ENCODE measurements around the gene POLG2. TPM values are rescaled to one million over a fixed set of nuclear protein-coding genes. Genes with fewer than 3 reads are reported as not detected.

POLG2 gene
- 12.9 and 18.4 TPM in 2 replicates for total RNA-seq

DNA sequence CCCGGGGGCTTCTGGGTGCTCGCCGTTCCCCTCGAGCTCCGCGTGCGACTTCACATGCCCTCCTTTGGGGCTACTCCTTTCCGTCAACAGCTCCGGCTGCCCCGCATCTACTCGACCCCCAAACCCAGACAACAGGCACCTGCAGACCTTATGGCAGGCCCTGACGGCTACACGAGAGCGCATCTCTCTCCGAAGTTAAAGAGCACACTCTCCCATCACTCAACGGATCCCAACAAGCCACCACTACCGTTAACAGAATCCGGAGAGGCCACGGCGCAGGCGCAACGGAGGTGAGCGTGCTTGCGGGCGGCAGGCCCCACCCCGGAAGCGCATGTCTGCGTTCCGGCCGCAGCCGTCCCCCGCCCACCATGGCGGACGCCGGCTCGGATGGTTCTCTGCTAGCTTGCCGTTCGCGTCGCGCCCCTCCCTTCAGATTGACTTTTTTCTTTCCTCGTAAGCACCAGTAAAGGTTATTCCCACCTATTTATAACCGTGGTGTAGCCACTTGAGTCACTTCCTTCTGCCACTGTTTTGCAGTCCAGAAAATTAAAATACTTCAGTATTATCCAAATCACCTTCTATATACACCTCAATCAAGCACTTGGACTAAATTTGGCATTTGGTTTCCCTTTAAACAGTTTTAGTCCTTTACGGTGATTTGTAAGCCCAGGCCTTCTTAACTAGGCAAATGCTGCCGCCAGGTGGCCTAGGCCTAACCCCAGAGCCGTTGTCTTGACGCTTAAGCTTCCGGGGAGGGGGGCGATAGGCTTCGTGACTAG is at the start of gene POLG2:
Gene POLG2, minus strand, starts transcription at position 269 of the 779 bp plus-strand sequence. Its CDS starts 86 bp downstream, at position 183.

GRCh38 chr17:64506576-64507412 is 9.9 kb upstream of the POLG2 start, which contains the start of gene CEP95:
TSS of gene CEP95 (plus strand) at chr17:64506977. CDS start at chr17:64507098, 121 bp downstream.

GRCh38 chr17:64506201-64506575 is 9.3 kb upstream of the POLG2 start, which contains the start of gene DDX5:
TSS of gene DDX5 (minus strand) at chr17:64506289. CDS start at chr17:64506119, 170 bp downstream.

DNA sequence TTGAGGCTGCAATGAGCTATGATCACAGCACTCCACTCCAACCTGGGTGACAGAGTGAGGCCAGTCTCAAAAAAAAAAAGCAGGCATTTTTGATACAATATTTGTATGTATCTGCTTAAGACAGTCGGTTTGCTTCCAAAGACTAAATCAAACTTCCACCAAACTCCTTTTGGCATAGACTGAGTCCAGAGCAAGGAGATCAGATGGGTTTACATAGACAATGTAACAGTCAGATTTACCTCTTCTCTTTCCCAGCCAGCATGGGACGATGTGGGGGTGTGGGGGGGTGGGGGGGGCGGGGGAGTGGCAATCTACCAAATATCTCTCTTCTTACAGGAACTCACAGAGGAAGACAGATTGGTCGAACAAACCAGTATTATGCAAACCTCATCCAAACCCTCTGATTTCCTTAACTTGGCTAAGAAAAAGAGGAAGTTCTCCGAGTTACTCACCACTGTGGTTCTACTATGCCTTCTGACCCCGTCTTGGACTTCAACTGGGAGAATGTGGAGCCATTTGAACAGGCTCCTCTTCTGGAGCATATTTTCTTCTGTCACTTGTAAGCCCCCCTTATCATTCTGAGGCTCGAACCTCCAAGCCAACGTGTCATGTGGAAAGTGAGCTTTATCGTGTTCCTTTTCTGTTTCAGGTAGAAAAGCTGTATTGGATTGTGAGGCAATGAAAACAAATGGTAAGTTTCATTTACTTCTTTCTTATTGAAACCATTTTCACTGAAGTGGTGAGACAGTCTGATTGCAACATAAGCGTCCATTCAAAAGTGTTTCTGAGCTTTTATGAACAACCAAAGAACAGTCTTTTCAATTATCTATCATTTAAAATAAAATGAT is 48.0 kb downstream of the POLG2 start, which contains the start of gene MILR1:
Gene MILR1, plus strand, starts transcription at position 451 of the 848 bp plus-strand sequence. Its CDS starts 54 bp downstream, at position 505.

Other genes with a start within 250 kb of the POLG2 start
- 23.8 and 31.4 TPM in 2 replicates for gene TEX2, start 233.8 kb downstream of the POLG2 start, total RNA-seq
- gene PECAM1, start 106.2 kb downstream of the POLG2 start, total RNA-seq, result 0.33 and 0.75 TPM in 2 replicates
- 16.4 and 21.7 TPM in 2 replicates for gene MILR1, start 47.9 kb downstream of the POLG2 start, total RNA-seq
- gene DDX5, start 9.2 kb upstream of the POLG2 start, total RNA-seq, result 386 and 428 TPM in 2 replicates
- 20.4 and 21.2 TPM in 2 replicates for gene CEP95, start 9.9 kb upstream of the POLG2 start, total RNA-seq
- gene SMURF2, start 165.3 kb upstream of the POLG2 start, total RNA-seq, result 126 and 145 TPM in 2 replicates

Measured in uterine smooth muscle cell (primary cell).